Dendritic cell treated with granulocyte-macrophage colony-stimulating factor and Interleukin-4, amounts not matched to agents 40 ng/mL and 50 ng/mL, for 4 days (primary cell): ENCODE results near the gene DNAJC30.
"Not testable (repeated sequence)": the region's sequence is repeated elsewhere in the genome, so short reads cannot be mapped to it uniquely, and the experiment has no call there.

Experiments used
- H3K27ac Mint-ChIP-seq: one replicate; pipeline ENCODE4 v1.8.0; 2022; ENCODE audit warnings: mild to moderate bottlenecking, mixed read lengths
- H3K27me3 Mint-ChIP-seq: one replicate; pipeline ENCODE4 v1.8.0; 2022; ENCODE audit warnings: mild to moderate bottlenecking, mixed read lengths
- H3K36me3 Mint-ChIP-seq: one replicate; pipeline ENCODE4 v1.8.0; 2022; ENCODE audit warnings: low read depth, mixed read lengths
- H3K4me1 Mint-ChIP-seq: one replicate; pipeline ENCODE4 v1.8.0; 2022; ENCODE audit warnings: low read depth, mixed read lengths
- H3K4me3 Mint-ChIP-seq: one replicate; pipeline ENCODE4 v1.8.0; 2022; ENCODE audit warnings: mild to moderate bottlenecking, moderate library complexity, mixed read lengths
- H3K9me3 Mint-ChIP-seq: one replicate; pipeline ENCODE4 v1.8.0; 2022; ENCODE audit warnings: mixed read lengths
- intact Hi-C: fragments of 100-400 bp; cut with micrococcal nuclease; formaldehyde crosslinking; loops from one replicate; pipeline ENCODE4 v1.15.0; 2022

DNAJC30 gene

DNA sequence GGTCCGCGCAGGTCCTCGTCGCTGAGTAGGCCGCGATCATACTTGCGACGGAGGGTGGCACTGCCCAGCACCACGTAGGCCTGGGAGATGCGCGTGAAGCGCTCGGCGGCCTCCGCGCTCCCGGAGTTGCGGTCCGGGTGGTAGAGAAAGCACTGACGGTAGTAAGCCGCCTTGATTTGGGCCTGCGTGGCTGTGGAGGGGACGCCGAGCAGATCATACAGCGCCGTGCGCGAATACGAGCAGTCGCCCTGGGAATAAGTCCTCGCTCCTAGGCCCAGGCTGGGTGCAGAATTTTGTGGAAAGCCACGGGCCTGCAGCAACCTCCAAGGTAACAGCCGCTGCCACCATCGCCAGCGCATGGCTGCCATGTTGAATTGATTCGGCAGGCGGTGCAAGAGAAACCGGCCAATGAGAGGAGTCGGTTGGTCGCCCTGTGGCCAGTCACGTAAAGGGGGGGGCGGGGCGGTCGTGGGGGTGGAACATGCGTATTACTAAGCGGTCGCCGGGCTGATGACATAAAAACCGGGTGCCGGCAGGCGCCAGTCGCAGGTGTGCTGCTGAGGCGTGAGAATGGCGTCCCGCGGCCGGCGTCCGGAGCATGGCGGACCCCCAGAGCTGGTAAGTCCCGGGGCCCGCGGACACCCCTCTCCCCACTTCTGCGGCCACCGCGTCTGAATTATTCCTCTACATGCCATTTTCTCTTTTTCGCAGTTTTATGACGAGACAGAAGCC is at the start of gene DNAJC30, which contains the start of gene BUD23:
TSS of gene DNAJC30 (minus strand) at position 398 of the 732 bp plus-strand sequence. CDS start at position 368, 30 bp downstream.
TSS of gene BUD23 (plus strand) at position 542 of the 732 bp plus-strand sequence. CDS start at position 571, 29 bp downstream.
- no peaks in the 10 kb centered on the region for H3K9me3 Mint-ChIP-seq
- H3K4me3 Mint-ChIP-seq = peak within 1 kb of the TSS; percentile 94
- no peaks in the 10 kb centered on the region for H3K27me3 Mint-ChIP-seq
- peak within 1 kb of the TSS; percentile 95 for H3K27ac Mint-ChIP-seq
- H3K36me3 Mint-ChIP-seq = peaks cover 65% of the 10 kb centered on the region
- peaks cover 36% of the 10 kb centered on the region for H3K4me1 Mint-ChIP-seq
- intact Hi-C loops = loop anchor here (1.0 to 2.0 kb wide), 3 partner anchors 16 to 56 kb away; partner anchors contain the start of genes ABHD11, STX1A and VPS37D

- Mint-ChIP-seq H3K4me3 (no peak overlapping the region), H3K27me3 (peaks cover 46% of the 10 kb centered on the region), H3K36me3 (peaks cover 27% of the 10 kb centered on the region), H3K4me1 (peaks cover 21% of the 10 kb centered on the region), H3K9me3 (peaks cover 13% of the 10 kb centered on the region), H3K27ac (no peak overlapping the region)
- intact Hi-C loops = no loop called here
These were observed 49.1 kb upstream of the DNAJC30 start for GRCh38 chr7:73732397-73732796.

- Mint-ChIP-seq H3K9me3 (peaks cover 13% of the 10 kb centered on the region), H3K27ac (no peak overlapping the region), H3K36me3 (peaks cover 8% of the 10 kb centered on the region)
These were observed 47.2 kb upstream of the DNAJC30 start for GRCh38 chr7:73730485-73730884.

DNA sequence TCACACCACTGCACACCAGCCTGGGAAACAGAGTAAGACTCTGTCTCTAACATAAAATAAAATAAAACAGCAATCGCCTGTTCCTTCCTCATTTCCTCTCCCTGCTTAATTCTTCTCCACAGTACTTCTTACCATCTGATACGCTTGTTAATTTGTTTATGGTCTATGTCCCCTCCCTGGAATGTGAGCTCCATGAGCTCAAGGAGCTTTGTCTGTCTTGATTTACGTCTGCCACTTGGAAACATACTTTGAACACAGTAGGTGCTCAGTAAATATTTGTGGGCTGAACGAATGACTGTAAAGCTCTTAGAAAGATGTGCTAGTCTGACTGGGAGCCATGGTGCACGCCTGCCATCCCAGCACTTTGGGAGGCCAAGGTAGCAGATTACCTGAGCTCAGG is 45.3 kb upstream of the DNAJC30 start:
- H3K4me3 Mint-ChIP-seq = no peak overlapping the region
- no peaks in the 10 kb centered on the region for H3K4me1 Mint-ChIP-seq
- H3K9me3 Mint-ChIP-seq = no peaks in the 10 kb centered on the region
- H3K36me3 Mint-ChIP-seq = no peaks in the 10 kb centered on the region
- H3K27me3 Mint-ChIP-seq = peaks cover 63% of the 10 kb centered on the region
- no peak overlapping the region for H3K27ac Mint-ChIP-seq
- intact Hi-C loops = no loop called here

More at GRCh38 chr7:73730485-73730884, 47.2 kb upstream of the DNAJC30 start:
- Mint-ChIP-seq H3K4me1 (peaks cover 10% of the 10 kb centered on the region), H3K4me3 (no peak overlapping the region), H3K27me3 (peaks cover 50% of the 10 kb centered on the region)
- intact Hi-C loops = no loop called here

- H3K27me3 Mint-ChIP-seq = peaks cover 61% of the 10 kb centered on the region
- H3K27ac Mint-ChIP-seq = no peak overlapping the region
- no peak overlapping the region for H3K4me3 Mint-ChIP-seq
- intact Hi-C loops = no loop called here
- H3K4me1 Mint-ChIP-seq = no peaks in the 10 kb centered on the region
- no peaks in the 10 kb centered on the region for H3K9me3 Mint-ChIP-seq
- H3K36me3 Mint-ChIP-seq = no peaks in the 10 kb centered on the region
These were observed 44.7 kb upstream of the DNAJC30 start for GRCh38 chr7:73727952-73728351.

DNA sequence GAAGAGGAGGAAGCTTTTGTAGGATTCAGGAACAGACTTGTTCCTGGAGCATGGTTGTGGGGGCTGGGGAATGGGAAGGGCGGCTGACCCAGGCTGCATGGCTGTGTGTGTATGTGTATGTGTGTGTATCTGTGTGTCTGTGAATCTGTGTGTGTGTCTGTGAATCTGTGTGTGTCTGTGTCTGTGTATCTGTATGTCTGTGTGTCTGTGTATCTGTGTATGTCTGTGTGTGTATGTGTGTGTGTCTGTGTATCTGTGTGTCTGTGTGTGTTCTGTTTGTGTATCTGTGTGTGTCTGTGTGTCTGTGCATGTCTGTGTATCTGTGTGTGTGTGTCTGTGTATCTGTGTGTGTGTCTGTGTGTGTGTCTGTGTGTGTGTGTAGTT is 42.8 kb upstream of the DNAJC30 start:
- intact Hi-C loops = no loop called here
- Mint-ChIP-seq H3K36me3 (no peaks in the 10 kb centered on the region), H3K4me1 (no peaks in the 10 kb centered on the region), H3K9me3 (no peaks in the 10 kb centered on the region), H3K27me3 (peaks cover 66% of the 10 kb centered on the region), H3K27ac (no peak overlapping the region), H3K4me3 (no peak overlapping the region)

GRCh38 chr7:73723813-73724212 is 40.6 kb upstream of the DNAJC30 start:
- Mint-ChIP-seq H3K4me1 (peaks cover 7% of the 10 kb centered on the region), H3K27me3 (peaks cover 72% of the 10 kb centered on the region), H3K36me3 (no peaks in the 10 kb centered on the region), H3K4me3 (no peak overlapping the region), H3K27ac (no peak overlapping the region), H3K9me3 (no peaks in the 10 kb centered on the region)
- intact Hi-C loops = no loop called here

- peaks cover 72% of the 10 kb centered on the region for H3K27me3 Mint-ChIP-seq
- no peak overlapping the region for H3K27ac Mint-ChIP-seq
- H3K4me3 Mint-ChIP-seq = no peak overlapping the region
These were observed 39.5 kb upstream of the DNAJC30 start for GRCh38 chr7:73722785-73723184.

GRCh38 chr7:73722182-73722581 is 38.9 kb upstream of the DNAJC30 start:
- peaks cover 76% of the 10 kb centered on the region for H3K27me3 Mint-ChIP-seq
- H3K4me3 Mint-ChIP-seq, H3K36me3 Mint-ChIP-seq, H3K9me3 Mint-ChIP-seq, intact Hi-C loops, H3K27ac Mint-ChIP-seq: not testable (repeated sequence)
- H3K4me1 Mint-ChIP-seq = peaks cover 22% of the 10 kb centered on the region

More at GRCh38 chr7:73722785-73723184, 39.5 kb upstream of the DNAJC30 start:
- H3K9me3 Mint-ChIP-seq = no peaks in the 10 kb centered on the region
- no peaks in the 10 kb centered on the region for H3K36me3 Mint-ChIP-seq
- peaks cover 17% of the 10 kb centered on the region for H3K4me1 Mint-ChIP-seq
- intact Hi-C loops = no loop called here

DNA sequence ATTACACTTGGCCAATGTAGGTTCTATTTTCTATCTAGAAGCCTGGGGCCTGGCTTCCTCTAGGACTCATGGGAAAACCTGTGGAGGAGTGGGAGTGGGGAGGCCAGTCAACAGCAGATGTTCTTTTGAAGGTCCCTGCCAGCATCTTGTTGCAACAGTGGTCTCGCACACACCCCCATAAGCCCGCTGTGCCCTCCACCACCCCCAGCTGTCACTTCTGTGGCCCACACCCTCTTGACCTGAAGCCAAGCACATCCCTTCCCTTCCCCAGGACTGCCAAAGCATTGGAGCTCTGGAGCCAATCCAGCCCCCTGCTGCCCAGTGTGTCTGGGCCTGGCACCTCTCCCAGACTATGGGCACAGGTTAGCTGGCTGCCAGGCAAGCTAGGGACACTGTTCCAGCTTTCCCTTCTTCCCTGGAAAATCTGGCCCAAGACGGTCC is 38.1 kb upstream of the DNAJC30 start:
- no peaks in the 10 kb centered on the region for H3K9me3 Mint-ChIP-seq
- peaks cover 77% of the 10 kb centered on the region for H3K27me3 Mint-ChIP-seq
- peaks cover 29% of the 10 kb centered on the region for H3K4me1 Mint-ChIP-seq
- H3K36me3 Mint-ChIP-seq = no peaks in the 10 kb centered on the region
- intact Hi-C loops = no loop called here
- H3K4me3 Mint-ChIP-seq = no peak overlapping the region
- no peak overlapping the region for H3K27ac Mint-ChIP-seq

GRCh38 chr7:73720443-73720842 is 37.2 kb upstream of the DNAJC30 start:
- H3K36me3 Mint-ChIP-seq, H3K9me3 Mint-ChIP-seq, H3K27ac Mint-ChIP-seq, intact Hi-C loops: not testable (repeated sequence)
- Mint-ChIP-seq H3K4me3 (peak overlapping the region; percentile 58), H3K27me3 (peaks cover 86% of the 10 kb centered on the region), H3K4me1 (peaks cover 38% of the 10 kb centered on the region)

DNA sequence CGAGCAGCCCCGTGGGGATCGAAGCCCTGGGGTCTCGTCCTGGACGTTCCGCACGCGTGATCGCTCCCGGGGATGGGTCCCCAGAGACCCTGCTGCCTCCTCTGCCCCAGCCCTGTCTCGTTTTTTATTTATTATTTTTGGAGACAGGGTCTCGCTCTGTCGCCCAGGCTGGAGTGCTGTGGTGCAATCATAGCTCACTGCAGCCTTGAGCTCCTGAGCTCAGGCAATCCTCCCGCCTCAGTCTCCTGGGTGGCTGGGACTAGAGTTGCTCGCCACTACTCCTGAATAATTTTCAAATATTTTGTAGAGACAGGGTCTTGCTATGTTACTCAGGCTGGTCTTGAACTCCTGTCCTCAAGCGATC is 36.5 kb upstream of the DNAJC30 start:
- Mint-ChIP-seq H3K27me3 (peaks cover 85% of the 10 kb centered on the region), H3K4me3 (peak overlapping the region; percentile 58), H3K27ac (no peak overlapping the region), H3K9me3 (no peaks in the 10 kb centered on the region), H3K4me1 (peaks cover 41% of the 10 kb centered on the region), H3K36me3 (no peaks in the 10 kb centered on the region)
- intact Hi-C loops = loop anchor here (1.0 to 5.0 kb wide), 2 partner anchors 36 to 52 kb away; partner anchors contain the start of genes BUD23, DNAJC30 and VPS37D

- no peaks in the 10 kb centered on the region for H3K9me3 Mint-ChIP-seq
- H3K4me3 Mint-ChIP-seq = peak within 1 kb of the TSS; percentile 73
- no peaks in the 10 kb centered on the region for H3K36me3 Mint-ChIP-seq
- intact Hi-C loops = loop anchor here (1.0 to 5.0 kb wide), 2 partner anchors 36 to 52 kb away; partner anchors contain the start of genes BUD23, DNAJC30 and VPS37D
- H3K27me3 Mint-ChIP-seq = peaks cover 85% of the 10 kb centered on the region
- H3K4me1 Mint-ChIP-seq = peaks cover 41% of the 10 kb centered on the region
- H3K27ac Mint-ChIP-seq = no peak within 1 kb of the TSS
These were observed 35.9 kb upstream of the DNAJC30 start, which contains the start of gene STX1A for GRCh38 chr7:73718905-73719805. TSS of gene STX1A (minus strand) at chr7:73719669. CDS start at chr7:73719631, 38 bp downstream.
